ENCODE measurements around the gene RICTOR. TPM values are rescaled to one million over a fixed set of nuclear protein-coding genes. Genes with fewer than 3 reads are reported as not detected.
A peak's percentile ranks its signal among the peaks of the same experiment; 100 is the strongest.

RICTOR gene
- 10 to 100 TPM; 17.3 to 37.5 (median 33.9) TPM for polyA plus RNA-seq (ENCODE audit: insufficient read depth in 1 of 5, insufficient read length in 5 of 5, low replicate concordance in 1 of 5)
- long read RNA-seq, donor 1, partial matches to known transcripts, result 0 of 1 reads
- long read RNA-seq, donor 1, other reads (novel, unspliced or antisense), result 0 of 1 reads
- long read RNA-seq, donor 2, result 0 reads
- long read RNA-seq, donor 3, result 0 reads
- long read RNA-seq, donor 4, partial matches to known transcripts, result 0 of 1 reads
- long read RNA-seq, donor 4, other reads (novel, unspliced or antisense), result 0 of 1 reads
- long read RNA-seq, donor 5, result 0 reads
- long read RNA-seq, donor 6, result 0 reads
- long read RNA-seq, donor 7, result 0 reads
- long read RNA-seq, donor 8, result 0 reads

- DNase-seq, result peak; percentile 86 to 87
Measured at GRCh38 chr5:39074017-39074814, at the start of gene RICTOR. RICTOR (minus strand) TSS chr5:39074399; CDS start chr5:39074377, 22 bp downstream.

DNA sequence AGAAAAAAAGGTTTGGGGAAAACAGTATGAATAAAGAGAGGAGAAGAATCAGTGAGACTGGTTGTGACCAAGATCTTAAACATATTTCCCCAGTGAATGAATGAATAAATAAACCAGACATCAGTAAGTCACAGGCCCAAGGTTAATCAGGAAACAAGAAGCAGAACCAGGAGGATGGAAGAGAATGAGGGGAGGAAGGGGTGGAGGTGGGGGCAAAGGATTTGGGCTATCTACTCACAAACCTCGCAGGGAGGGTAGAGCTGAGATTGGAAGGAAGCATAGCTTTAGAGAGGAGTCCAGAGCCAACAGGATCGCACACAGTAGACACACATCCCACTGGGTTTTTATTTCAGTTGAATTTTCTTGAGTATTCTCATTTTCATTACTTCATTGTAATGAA, 47.7 kb upstream of the RICTOR start:
- DNase-seq, result no peak

DNA sequence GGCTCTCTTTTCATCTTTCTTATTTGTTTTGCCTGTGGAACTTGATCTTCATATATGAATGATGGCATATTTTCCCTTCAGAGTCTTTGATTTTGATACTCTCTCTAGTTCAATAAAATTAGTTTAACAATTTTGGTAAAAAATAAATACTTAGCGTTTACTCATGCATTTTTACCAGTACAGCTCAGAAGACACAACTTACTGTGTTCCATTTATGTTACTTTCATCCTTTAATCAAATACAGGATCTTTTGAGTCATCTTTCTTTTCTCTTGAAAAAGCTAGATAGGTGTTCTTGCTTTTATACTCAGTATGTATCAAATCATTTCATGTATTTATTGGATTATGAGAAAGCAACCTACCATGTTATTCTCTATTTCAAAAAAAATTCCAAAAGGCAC, 47.1 kb upstream of the RICTOR start:
- DNase-seq, result no peak

DNA sequence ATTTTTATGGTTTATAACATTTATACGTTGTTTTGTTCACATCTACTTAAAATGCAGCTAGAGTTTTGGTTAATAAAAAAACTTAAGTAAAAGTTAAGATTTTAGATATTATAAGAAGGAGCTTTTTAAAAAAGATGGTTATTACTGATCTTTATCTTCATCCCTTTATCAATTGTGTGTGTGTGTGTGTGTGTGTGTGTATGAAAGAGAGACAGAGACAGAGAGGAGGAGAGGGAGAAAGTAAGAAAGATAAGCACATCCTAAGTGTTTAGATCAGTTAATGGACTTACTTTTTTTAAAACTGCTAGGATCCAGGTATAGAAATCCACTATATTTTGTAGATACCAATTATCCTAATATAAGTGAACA, 45.8 kb upstream of the RICTOR start:
- no peak for DNase-seq

- DNase-seq, result no peak
Measured at GRCh38 chr5:39119404-39120051, 45.3 kb upstream of the RICTOR start.

GRCh38 chr5:39118638-39119037, 44.4 kb upstream of the RICTOR start:
- DNase-seq, result no peak

DNA sequence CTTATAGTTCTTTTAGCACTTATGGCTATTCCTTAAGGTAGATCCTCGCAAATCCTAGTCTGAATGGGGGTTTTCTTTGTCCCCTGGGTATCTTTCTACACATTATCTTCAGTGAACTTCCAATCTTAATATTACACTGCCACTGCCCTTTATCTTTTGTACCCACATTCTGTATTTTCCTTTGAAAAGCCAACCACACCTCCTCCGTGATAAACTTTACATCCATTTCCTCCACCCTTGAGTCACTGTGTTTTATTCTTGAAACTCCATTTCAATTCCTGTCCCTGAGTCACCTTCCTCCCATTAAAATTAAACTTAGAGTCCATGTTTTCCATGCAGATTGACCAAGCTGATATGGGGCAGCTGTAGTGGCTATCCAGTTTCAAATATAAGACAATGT, 43.2 kb upstream of the RICTOR start:
- DNase-seq, result no peak

DNA sequence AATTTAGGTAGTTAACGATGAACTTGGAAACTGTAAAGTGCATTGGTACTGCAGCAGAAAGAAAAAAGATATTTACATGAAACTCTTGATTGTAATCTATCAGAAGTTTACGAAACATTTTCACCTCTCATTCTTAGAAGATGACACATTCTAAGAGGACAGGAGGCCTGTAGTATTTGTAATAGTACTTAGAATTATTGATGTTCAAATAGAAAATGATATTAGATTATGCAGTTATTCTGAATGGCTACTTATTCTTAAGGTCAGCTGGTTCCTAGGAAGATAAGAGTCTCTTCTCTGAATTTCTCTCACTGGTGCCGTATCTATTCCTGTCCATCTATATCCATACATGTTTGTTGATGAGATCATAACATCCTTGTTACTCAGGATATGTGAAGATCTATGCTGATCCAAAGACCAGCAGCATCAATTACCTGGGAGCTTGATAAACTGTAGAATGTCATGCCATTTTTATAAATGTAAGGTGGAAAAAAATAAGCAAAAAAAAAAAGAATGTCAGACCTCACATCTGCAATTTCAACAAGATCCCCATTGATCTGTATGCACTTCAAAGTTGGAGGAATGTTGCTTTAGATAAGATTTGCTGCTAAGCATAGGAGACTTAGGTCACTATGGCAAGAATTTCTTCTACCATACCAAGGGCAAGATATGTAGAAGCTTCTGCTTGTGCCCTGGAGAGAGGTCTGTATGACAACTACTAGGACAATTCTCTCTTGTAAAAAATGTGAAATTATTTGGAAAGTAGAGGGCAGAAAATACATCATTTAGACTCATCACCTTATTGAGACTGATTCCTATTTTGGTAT, 42.4 kb upstream of the RICTOR start:
- no peak for DNase-seq

- DNase-seq, result no peak
Measured at GRCh38 chr5:39115644-39116343, 41.6 kb upstream of the RICTOR start.

DNA sequence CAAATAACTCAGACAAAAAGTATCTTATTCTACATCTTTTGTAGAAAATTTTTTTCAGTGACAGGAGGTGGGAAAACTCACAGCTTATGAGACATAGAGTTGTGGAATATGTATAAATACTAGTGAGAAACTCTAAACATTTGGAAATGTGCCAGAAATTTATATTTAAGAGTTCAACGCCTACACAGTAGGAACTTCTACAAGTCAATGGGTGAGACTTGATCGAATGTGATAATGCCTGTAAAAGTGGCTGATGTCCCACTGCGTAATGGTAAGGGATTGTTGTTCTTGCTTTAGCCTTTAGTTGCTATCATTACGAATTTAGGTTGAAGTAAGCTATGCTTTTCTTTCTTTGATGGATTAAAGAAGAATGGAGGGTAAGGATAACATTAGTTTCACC, 40.0 kb upstream of the RICTOR start:
- DNase-seq, result no peak

GRCh38 chr5:39113354-39113953, 39.3 kb upstream of the RICTOR start:
- DNase-seq, result no peak

DNA sequence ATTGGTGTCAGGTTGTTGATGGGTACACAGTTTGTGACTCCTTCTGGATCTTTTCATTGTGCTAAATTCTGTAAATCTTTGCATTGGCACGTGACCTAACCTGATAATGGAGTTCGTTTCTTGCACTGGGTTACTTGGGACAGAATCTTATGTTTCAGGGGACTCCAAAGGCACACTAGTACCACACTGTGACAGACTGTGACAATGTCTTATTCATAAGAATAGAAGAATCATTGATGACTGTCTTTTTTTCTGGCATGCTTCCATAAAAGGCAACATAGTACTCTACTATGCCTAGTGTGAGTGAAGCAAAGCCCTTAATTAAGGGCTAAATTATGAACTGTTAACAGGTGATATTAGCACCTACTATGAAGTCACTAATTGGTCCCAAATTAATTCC, 35.4 kb upstream of the RICTOR start:
- no peak for DNase-seq

DNA sequence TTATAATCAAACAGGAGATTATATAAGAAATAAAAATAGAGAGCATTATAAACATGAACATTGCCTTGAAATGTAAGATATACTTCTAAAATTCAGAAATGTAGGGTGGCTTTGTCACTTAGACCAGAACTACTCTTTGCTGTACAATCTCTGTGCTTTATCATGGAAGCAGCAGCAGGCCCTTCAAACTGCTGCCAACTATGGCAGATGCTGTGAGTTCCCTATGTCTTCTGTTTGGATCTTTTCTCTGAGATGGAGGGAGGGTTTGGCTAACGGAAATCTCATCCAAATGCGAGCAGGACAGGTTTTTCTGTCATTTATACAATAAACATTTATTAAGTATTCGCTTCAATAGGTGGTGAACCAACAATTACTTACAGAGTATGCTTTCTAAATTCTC, 34.8 kb upstream of the RICTOR start:
- no peak for DNase-seq

DNA sequence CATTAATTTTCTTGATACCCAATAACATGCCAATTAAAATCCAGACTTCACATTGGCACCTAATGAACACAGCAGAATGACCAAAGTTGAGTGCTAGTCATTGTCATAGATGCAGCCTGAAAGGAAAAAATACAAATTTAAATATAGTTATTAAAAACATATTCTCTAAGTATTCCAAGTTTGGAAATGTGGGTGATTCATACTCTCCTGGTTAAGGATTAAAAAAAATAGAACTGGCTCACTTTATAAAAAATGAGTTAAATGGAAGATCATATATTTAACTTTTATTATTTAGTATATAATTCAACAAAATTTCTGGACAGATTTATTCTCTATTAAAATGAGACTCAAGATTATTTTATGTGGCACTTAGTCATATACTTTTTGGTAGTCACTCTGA, 33.2 kb upstream of the RICTOR start:
- DNase-seq, result no peak

DNA sequence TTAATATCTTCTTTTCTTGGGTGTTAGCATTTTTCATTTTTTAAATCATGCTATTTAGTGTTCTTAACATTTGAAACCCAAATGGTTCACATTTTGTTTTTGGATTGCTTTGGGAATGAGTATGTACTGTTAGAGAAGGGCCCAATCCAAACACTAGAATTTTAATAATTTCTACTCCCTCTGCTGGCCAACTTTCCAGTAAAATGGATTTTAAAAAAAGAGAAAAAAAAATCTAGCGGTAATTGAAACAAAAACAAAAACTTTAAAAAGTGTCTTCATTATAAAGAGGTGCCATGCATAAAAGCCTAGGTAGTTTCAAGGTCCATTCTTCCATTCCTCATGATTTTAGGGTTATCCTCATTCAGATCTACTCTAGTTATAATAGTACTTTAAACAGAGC, 32.1 kb upstream of the RICTOR start:
- no peak for DNase-seq

DNA sequence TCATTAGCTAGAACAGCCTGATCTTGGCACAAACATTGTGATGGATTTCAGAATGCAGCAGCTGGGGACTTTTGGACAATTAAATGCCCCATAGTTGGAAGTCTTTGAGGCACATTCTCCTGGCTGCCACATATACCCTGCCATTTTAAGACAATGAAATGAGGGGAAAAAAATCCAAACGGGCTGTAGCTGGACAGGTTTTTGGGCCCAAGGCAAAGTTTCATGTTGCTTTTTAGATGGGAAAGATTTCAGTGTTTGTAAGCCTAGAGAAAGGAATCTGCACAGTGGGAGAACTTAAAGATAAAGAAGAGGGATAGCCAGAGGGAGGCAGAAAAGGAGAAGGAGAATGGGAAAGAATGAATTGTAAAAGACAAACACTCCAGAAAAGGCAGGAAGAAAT, 30.0 kb upstream of the RICTOR start:
- no peak for DNase-seq

GRCh38 chr5:39102684-39103155, 28.5 kb upstream of the RICTOR start:
- DNase-seq, result no peak

- DNase-seq, result no peak
Measured at GRCh38 chr5:39100851-39101396, 26.7 kb upstream of the RICTOR start.

GRCh38 chr5:39100301-39100850, 26.2 kb upstream of the RICTOR start:
- no peak for DNase-seq

- DNase-seq, result no peak
Measured at GRCh38 chr5:39099831-39100230, 25.6 kb upstream of the RICTOR start.
